Adrenal gland (tissue), 12 donors: ENCODE results near the gene SERINC4. TPM values are rescaled to one million over a fixed set of nuclear protein-coding genes. Genes with fewer than 3 reads are reported as not detected.
A peak's percentile ranks its signal among the peaks of the same experiment; 100 is the strongest.
"Not testable (repeated sequence)": the region's sequence is repeated elsewhere in the genome, so short reads cannot be mapped to it uniquely, and the experiment has no call there.

ENCODE experiments used
- DNase-seq, 7 donors: peaks; one replicate each; pipeline ENCODE4 v3.0.0-alpha.2; 2019 to 2020
- H3K27ac ChIP-seq, 5 donors: fragments of 200-600 bp; sonication (generic) in 4 of 5; 1 replicate in 3 of 5; 2 replicates in 2 of 5; pipeline versions ENCODE4 v1.5.1 to v1.8.0; 2016 to 2020; ENCODE audit warnings: mild to moderate bottlenecking in 1 of 5
- H3K27me3 ChIP-seq: fragments of 200-600 bp; 2 replicates; pipeline ENCODE4 v1.8.0; 2021
- H3K36me3 ChIP-seq, 2 donors: fragments of 200-600 bp; replicated peaks in 1 of 2; 1 replicate in 1 of 2; 2 replicates in 1 of 2; pipeline versions ENCODE4 v1.5.1 to v1.8.0; 2018 to 2022
- H3K4me1 ChIP-seq, 2 donors: fragments of 200-600 bp; replicated peaks in 1 of 2; 1 replicate in 1 of 2; 2 replicates in 1 of 2; pipeline versions ENCODE4 v1.5.1 to v1.8.0; 2018 to 2021
- H3K4me3 ChIP-seq, 4 donors: fragments of 200-600 bp; sonication (generic) in 3 of 4; one replicate each; pipeline ENCODE4 v1.5.1; 2016 to 2018
- H3K9me3 ChIP-seq, 3 donors: fragments of 200-600 bp; sonication (generic) in 1 of 3; replicated peaks in 1 of 3; 1 replicate in 2 of 3; 2 replicates in 1 of 3; pipeline versions ENCODE4 v1.5.1 to v1.8.0; 2016 to 2021
- CTCF ChIP-seq, 6 experiments: fragments of 450-650 bp in 4 of 6; fragments of 200-600 bp in 2 of 6; sonication (generic) in 1 of 6; IDR thresholded peaks; 1 replicate in 5 of 6; 2 replicates in 1 of 6; pipeline versions ENCODE4 v1.5.1 to v1.8.0; 2016 to 2021; ENCODE audit warnings: antibody characterized with exemption in 6 of 6, mild to moderate bottlenecking in 2 of 6, moderate library complexity in 1 of 6
- POLR2A ChIP-seq, 2 donors: fragments of 450-650 bp; IDR thresholded peaks; one replicate each; pipeline ENCODE4 v1.6.1; 2017; ENCODE audit warnings: antibody characterized with exemption in 2 of 2, mild to moderate bottlenecking in 2 of 2, moderate library complexity in 1 of 2
- WGBS, 4 donors: extraction: QIAGEN DNeasy Blood & Tissue Kit in 2 of 4; methylation state at CpG; one replicate each; pipeline versions ENCODE4 v1.1.5 to v1.1.7; 2013 to 2017; 5-methylcytosine and 5-hydroxymethylcytosine counted together
- intact Hi-C, 2 donors: fragments of 100-400 bp; cut with DNase I; formaldehyde crosslinking; loops; one replicate each; pipeline versions ENCODE4 v1.14.1 to v1.15.0; 2022 to 2023
- polyA plus RNA-seq, 3 donors: library from polyadenylated mRNA; stranded (reverse); fragments of 200-250 nt in 2 of 3; fragments of 350-450 nt in 1 of 3; fragmentation: Illumina TruSeq in 1 of 3; extraction: RNeasy Lipid Tissue Mini Kit (QIAGEN cat#74804) in 1 of 3; gene quantifications; one replicate each; pipeline ENCODE4 v1.2.3, GENCODE V29; 2013 to 2014
- total RNA-seq, 9 donors: library from RNA; depleted of rRNA in 4 of 9; stranded (reverse); fragments of >200 nt in 4 of 9; fragments of 120-200 nt in 1 of 9; fragmentation: NEBNext Ultra II Directional in 1 of 9; extraction: Animal tissue kit (Norgen Biotek cat#: 25700) in 1 of 9; gene quantifications; one replicate each; pipeline versions ENCODE4 v1.1.0 to v1.2.4, GENCODE V29; 2013 to 2023
- donor health status: healthy with polysubstance abuse.
- donor health status: Bipolar disorder and iron deficiency.
- donor health status: DM: yes; HTN: yes; CAD: no.
- donor health status: DM: no; HTN: no; CAD: no.
- donor health status: DM: no; HTN: no; CAD: no.
- donor health status: DM: yes; HTN: yes; CAD: no.

SERINC4 gene
- total and polyA plus RNA-seq, 12 donors: 0.18 to 0.48 (median 0.26) TPM; not detected in 8

DNA sequence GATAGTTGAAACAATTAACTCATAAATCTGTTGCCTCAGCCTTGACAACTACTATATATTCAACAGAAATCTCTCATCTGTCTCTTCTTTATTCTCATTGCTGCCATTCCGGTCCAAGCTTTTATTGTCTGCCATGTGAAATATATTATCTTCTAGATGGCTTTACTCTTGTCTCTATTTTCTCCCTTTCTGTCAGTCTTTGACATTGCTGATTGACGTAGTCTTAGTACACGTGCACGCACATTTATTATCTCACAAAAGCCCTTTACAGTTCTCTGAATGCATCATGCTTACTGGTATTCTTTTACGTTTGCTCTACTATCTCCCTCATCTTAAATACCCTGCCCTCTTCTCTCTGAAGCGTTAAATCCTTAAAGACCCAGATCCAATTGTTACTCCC is 48.1 kb downstream of the SERINC4 start:
- WGBS, 4 donors: 67 to 80% (median 78%) methylated on average over 6 of the region's 6 CpGs
- TF ChIP-seq POLR2A (IDR thresholded peaks at IDR 0.05) (no peak), CTCF (IDR thresholded peaks at IDR 0.05) (no peak)
- H3K27ac ChIP-seq: no peak overlapping the region
- intact Hi-C loops: no loop called here
- DNase-seq: no peak
- no peak overlapping the region for H3K4me3 ChIP-seq
- no peaks in the 10 kb centered on the region for H3K27me3 ChIP-seq
- no peaks in the 10 kb centered on the region for H3K9me3 ChIP-seq
- H3K36me3 ChIP-seq: peaks cover 0 to 30% of the 10 kb centered on the region in 2 donors
- peaks cover 12 to 49% of the 10 kb centered on the region in 2 donors for H3K4me1 ChIP-seq

DNA sequence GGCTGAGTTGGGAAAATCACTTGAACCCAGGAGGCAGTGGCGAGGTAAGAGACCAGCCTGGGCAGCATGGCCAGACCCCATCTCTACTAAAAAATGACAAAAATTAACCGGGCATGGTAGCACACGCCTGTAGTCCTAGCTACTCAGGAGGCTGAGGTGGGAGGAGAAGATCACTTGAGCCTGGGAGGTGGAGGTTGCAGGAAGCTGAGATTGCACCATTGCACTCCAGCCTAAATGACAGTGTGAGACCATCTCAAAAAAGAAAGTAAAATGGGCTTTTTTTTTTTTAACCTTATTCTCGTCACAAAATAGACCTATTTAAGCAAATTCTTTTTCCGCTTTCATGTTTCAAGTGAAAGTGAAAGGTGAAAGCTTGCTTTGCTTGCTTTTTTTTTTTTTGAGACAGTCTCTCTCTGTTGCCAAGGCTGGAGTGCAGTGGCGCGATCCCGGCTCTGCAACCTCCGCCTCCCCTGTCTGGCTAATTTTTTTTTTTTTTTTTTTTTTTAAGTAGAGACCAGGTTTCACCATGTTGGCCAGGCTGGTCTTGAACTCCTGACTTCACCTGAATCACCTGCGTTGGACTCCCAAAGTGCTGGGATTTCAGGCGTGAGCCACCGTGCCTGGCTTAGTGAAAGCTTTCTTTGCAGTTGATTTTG is 50.2 kb downstream of the SERINC4 start:
- intact Hi-C loops: no loop called here
- 44 to 54% (median 46%) methylated on average over 12 of the region's 12 CpGs for WGBS, 4 donors

GRCh38 chr15:43748376-43748775 is 51.6 kb downstream of the SERINC4 start:
- TF ChIP-seq POLR2A (IDR thresholded peaks at IDR 0.05): no peak
- no peak for TF ChIP-seq CTCF (IDR thresholded peaks at IDR 0.05)
- 62 to 77% (median 70%) methylated on average over 3 of the region's 3 CpGs for WGBS, 4 donors
- H3K4me1 ChIP-seq: peaks cover 16 to 49% of the 10 kb centered on the region in 2 donors
- no peak overlapping the region for H3K4me3 ChIP-seq
- no peaks in the 10 kb centered on the region for H3K36me3 ChIP-seq
- H3K9me3 ChIP-seq: no peaks in the 10 kb centered on the region
- no peak overlapping the region for H3K27ac ChIP-seq
- intact Hi-C loops: no loop called here
- DNase-seq: no peak
- H3K27me3 ChIP-seq: no peaks in the 10 kb centered on the region

More for the DNA sequence above, 50.2 kb downstream of the SERINC4 start:
- peak overlapping the region in 4 of 5 donors; percentile 8 to 47 (median 36) for H3K27ac ChIP-seq
- no peaks in the 10 kb centered on the region for H3K27me3 ChIP-seq
- peaks cover 0 to 11% of the 10 kb centered on the region in 2 donors for H3K36me3 ChIP-seq
- peaks cover 16 to 49% of the 10 kb centered on the region in 2 donors for H3K4me1 ChIP-seq
- peak overlapping the region in 1 of 4 donors; percentile 42 for H3K4me3 ChIP-seq
- no peaks in the 10 kb centered on the region for H3K9me3 ChIP-seq
- TF ChIP-seq CTCF (IDR thresholded peaks at IDR 0.05) (no peak), POLR2A (IDR thresholded peaks at IDR 0.05) (no peak)
- peak in 3 of 7 donors; percentile 22 to 49 (median 38) for DNase-seq

- H3K4me1 ChIP-seq: peaks cover 16 to 44% of the 10 kb centered on the region in 2 donors
- H3K9me3 ChIP-seq, H3K36me3 ChIP-seq, H3K27me3 ChIP-seq, intact Hi-C loops: not testable (repeated sequence)
- 0 to 2% (median 1%) methylated on average over 3 to 12 of the region's 12 CpGs for whole genome bisulfite sequencing, 4 donors
- peak overlapping the region; percentile 64 to 98 (median 84) for H3K4me3 ChIP-seq
- peak in 3 of 7 donors; percentile 16 to 61 (median 21) for DNase-seq
- peak overlapping the region; percentile 81 to 98 (median 95) for H3K27ac ChIP-seq
These were observed 53.1 kb downstream of the SERINC4 start for GRCh38 chr15:43746903-43747309.
